PC-9 (cell line): ENCODE results near the gene NPTXR.

ENCODE experiments used
- CTCF ChIP-seq: fragments of 200-600 bp; sonication (generic); conservative IDR thresholded peaks from 2 replicates; pipeline ENCODE4 v1.6.1; 2017; ENCODE audit warnings: mixed run types, antibody characterized with exemption, mild to moderate bottlenecking, moderate library complexity
- EZH2 ChIP-seq: fragments of 200-600 bp; sonication (generic); IDR thresholded peaks from 2 replicates; pipeline ENCODE4 v1.8.0; 2017; ENCODE audit warnings: antibody characterized with exemption, low read depth

- TF ChIP-seq CTCF (no peak), EZH2 (no peak)
Observed at GRCh38 chr22:38866399-38867123, 22.7 kb upstream of the NPTXR start.
